Measurements from ENCODE around the gene KCTD20. TPM values are rescaled to one million over a fixed set of nuclear protein-coding genes. Genes with fewer than 3 reads are reported as not detected.
"Not testable (repeated sequence)": the region's sequence is repeated elsewhere in the genome, so short reads cannot be mapped to it uniquely, and the experiment has no call there.

KCTD20 gene
- 37.7 and 41.3 TPM in 2 replicates for total RNA-seq (ENCODE audit: low replicate concordance)

- Histone ChIP-seq H3K4me3 (peak within 1 kb of the TSS; percentile 64), H3K27ac (peak within 1 kb of the TSS; percentile 76), H3K4me2 (peak within 1 kb of the TSS; percentile 85), H3K9ac (peak within 1 kb of the TSS; percentile 24), H3K4me1 (peaks cover 21% of the 10 kb centered on the region), H3K27me3 (no peaks in the 10 kb centered on the region), H3F3A (ENCODE audit: low read depth) (peaks cover 38% of the 10 kb centered on the region), H2AFZ (replicated peaks) (peak within 1 kb of the TSS; percentile 95), H3K9me3 (ENCODE audit: low read depth) (no peaks in the 10 kb centered on the region), H4K20me1 (ENCODE audit: low read depth) (peaks cover 8% of the 10 kb centered on the region), H3K79me2 (ENCODE audit: low read depth) (peaks cover 48% of the 10 kb centered on the region), H3K36me3 (no peaks in the 10 kb centered on the region)
- TF ChIP-seq EZH2 (IDR thresholded peaks at IDR 0.05) (no peak), EZH2phosphoT487 (IDR thresholded peaks at IDR 0.05) (no peak)
- TF ChIP-seq, protein P1, sequence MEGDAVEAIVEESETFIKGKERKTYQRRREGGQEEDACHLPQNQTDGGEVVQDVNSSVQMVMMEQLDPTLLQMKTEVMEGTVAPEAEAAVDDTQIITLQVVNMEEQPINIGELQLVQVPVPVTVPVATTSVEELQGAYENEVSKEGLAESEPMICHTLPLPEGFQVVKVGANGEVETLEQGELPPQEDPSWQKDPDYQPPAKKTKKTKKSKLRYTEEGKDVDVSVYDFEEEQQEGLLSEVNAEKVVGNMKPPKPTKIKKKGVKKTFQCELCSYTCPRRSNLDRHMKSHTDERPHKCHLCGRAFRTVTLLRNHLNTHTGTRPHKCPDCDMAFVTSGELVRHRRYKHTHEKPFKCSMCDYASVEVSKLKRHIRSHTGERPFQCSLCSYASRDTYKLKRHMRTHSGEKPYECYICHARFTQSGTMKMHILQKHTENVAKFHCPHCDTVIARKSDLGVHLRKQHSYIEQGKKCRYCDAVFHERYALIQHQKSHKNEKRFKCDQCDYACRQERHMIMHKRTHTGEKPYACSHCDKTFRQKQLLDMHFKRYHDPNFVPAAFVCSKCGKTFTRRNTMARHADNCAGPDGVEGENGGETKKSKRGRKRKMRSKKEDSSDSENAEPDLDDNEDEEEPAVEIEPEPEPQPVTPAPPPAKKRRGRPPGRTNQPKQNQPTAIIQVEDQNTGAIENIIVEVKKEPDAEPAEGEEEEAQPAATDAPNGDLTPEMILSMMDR (IDR thresholded peaks at IDR 0.05) = no peak
- peak; percentile 92 for DNase-seq (ENCODE audit: low spot score)
- Mint-ChIP-seq H3K36me3 (peaks cover 4% of the 10 kb centered on the region), H3K27ac (peak within 1 kb of the TSS; percentile 98), H3K4me3 (peak within 1 kb of the TSS; percentile 97), H3K9me3 (no peaks in the 10 kb centered on the region), H3K27me3 (ENCODE audit: insufficient read depth, low read depth) (no peaks in the 10 kb centered on the region), H3K4me1 (peaks cover 42% of the 10 kb centered on the region)
Measured at GRCh38 chr6:36442671-36443470, at the start of gene KCTD20, which contains the start of gene PXT1. KCTD20 (plus strand) TSS chr6:36443000; CDS start chr6:36470098, 27,098 bp downstream. PXT1 (minus strand) TSS chr6:36442854; CDS start chr6:36426082, 16,772 bp downstream.

- Histone ChIP-seq H3K27ac (no peak overlapping the region), H2AFZ (replicated peaks) (no peak overlapping the region), H3K36me3 (no peaks in the 10 kb centered on the region), H3K9ac (no peak overlapping the region), H3K4me2 (no peak overlapping the region), H3K4me1 (peaks cover 2% of the 10 kb centered on the region), H3F3A (ENCODE audit: low read depth) (no peaks in the 10 kb centered on the region), H3K79me2 (ENCODE audit: low read depth) (no peaks in the 10 kb centered on the region), H4K20me1 (ENCODE audit: low read depth) (no peaks in the 10 kb centered on the region), H3K4me3 (no peak overlapping the region), H3K27me3 (no peaks in the 10 kb centered on the region), H3K9me3 (ENCODE audit: low read depth) (no peaks in the 10 kb centered on the region)
- peaks cover 14% of the 10 kb centered on the region for H3K27me3 Mint-ChIP-seq (ENCODE audit: insufficient read depth, low read depth)
- no peaks in the 10 kb centered on the region for H3K36me3 Mint-ChIP-seq
- H3K9me3 Mint-ChIP-seq = peaks cover 5% of the 10 kb centered on the region
- no peak overlapping the region for H3K4me3 Mint-ChIP-seq
- DNase-seq (ENCODE audit: low spot score) = no peak
- H3K4me1 Mint-ChIP-seq = no peaks in the 10 kb centered on the region
- H3K27ac Mint-ChIP-seq = no peak overlapping the region
- TF ChIP-seq EZH2phosphoT487 (IDR thresholded peaks at IDR 0.05) = no peak
Measured at GRCh38 chr6:36399970-36400369, 42.8 kb upstream of the KCTD20 start.

GRCh38 chr6:36402481-36402880 is 40.3 kb upstream of the KCTD20 start:
- Mint-ChIP-seq H3K4me3 (no peak overlapping the region), H3K36me3 (no peaks in the 10 kb centered on the region), H3K9me3 (peaks cover 5% of the 10 kb centered on the region), H3K27me3 (ENCODE audit: insufficient read depth, low read depth) (peaks cover 13% of the 10 kb centered on the region), H3K4me1 (no peaks in the 10 kb centered on the region), H3K27ac (no peak overlapping the region)
- Histone ChIP-seq H3K79me2 (ENCODE audit: low read depth) (no peaks in the 10 kb centered on the region), H3K4me3 (no peak overlapping the region), H3K27me3 (no peaks in the 10 kb centered on the region), H3K4me1 (peaks cover 2% of the 10 kb centered on the region), H4K20me1 (ENCODE audit: low read depth) (no peaks in the 10 kb centered on the region), H3K27ac (no peak overlapping the region), H3K36me3 (no peaks in the 10 kb centered on the region), H3K4me2 (no peak overlapping the region), H3F3A (ENCODE audit: low read depth) (no peaks in the 10 kb centered on the region), H2AFZ (replicated peaks) (no peak overlapping the region), H3K9ac (no peak overlapping the region), H3K9me3 (ENCODE audit: low read depth) (no peaks in the 10 kb centered on the region)
- DNase-seq (ENCODE audit: low spot score) = no peak
- TF ChIP-seq EZH2 (IDR thresholded peaks at IDR 0.05) = no peak
- TF ChIP-seq, protein P1 (IDR thresholded peaks at IDR 0.05) = no peak
- no peak for TF ChIP-seq EZH2phosphoT487 (IDR thresholded peaks at IDR 0.05)

GRCh38 chr6:36404164-36404563 is 38.6 kb upstream of the KCTD20 start:
- TF ChIP-seq EZH2phosphoT487 (IDR thresholded peaks at IDR 0.05) = no peak
- TF ChIP-seq, protein P1 (IDR thresholded peaks at IDR 0.05) = no peak
- no peak for TF ChIP-seq EZH2 (IDR thresholded peaks at IDR 0.05)
- Mint-ChIP-seq H3K27ac (no peak overlapping the region), H3K4me3 (no peak overlapping the region), H3K9me3 (peaks cover 5% of the 10 kb centered on the region), H3K27me3 (ENCODE audit: insufficient read depth, low read depth) (peaks cover 13% of the 10 kb centered on the region), H3K4me1 (no peaks in the 10 kb centered on the region), H3K36me3 (no peaks in the 10 kb centered on the region)
- Histone ChIP-seq H3K4me3 (no peak overlapping the region), H3K4me1 (peaks cover 2% of the 10 kb centered on the region), H3K4me2 (no peak overlapping the region), H3K27me3 (no peaks in the 10 kb centered on the region), H3K36me3 (no peaks in the 10 kb centered on the region), H3F3A (ENCODE audit: low read depth) (no peaks in the 10 kb centered on the region), H4K20me1 (ENCODE audit: low read depth) (no peaks in the 10 kb centered on the region), H2AFZ (replicated peaks) (no peak overlapping the region), H3K9ac (no peak overlapping the region), H3K79me2 (ENCODE audit: low read depth) (no peaks in the 10 kb centered on the region), H3K9me3 (ENCODE audit: low read depth) (no peaks in the 10 kb centered on the region), H3K27ac (no peak overlapping the region)
- no peak for DNase-seq (ENCODE audit: low spot score)

DNA sequence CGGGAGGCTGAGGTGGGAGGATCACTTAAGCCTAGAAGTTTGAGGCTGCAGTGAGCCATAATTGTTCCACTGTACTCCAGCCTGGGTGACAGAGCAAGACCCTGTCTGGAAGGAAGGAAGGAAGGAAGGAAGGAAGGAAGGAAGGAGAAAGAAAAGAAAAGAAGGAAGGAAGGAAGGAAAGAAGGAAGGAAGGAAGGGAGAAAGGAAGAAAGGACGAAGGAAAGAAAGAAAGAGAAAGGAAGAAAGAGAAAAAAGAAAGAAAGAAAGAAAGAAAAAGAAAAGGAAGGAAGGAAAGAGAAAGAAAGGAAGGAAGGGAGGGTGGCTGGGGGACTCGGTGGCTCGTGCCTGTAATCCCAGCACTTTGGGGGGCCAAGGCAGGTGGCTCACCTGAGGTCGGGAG is 33.1 kb upstream of the KCTD20 start:
- not testable (repeated sequence) for H3K4me3 ChIP-seq; H3K79me2 ChIP-seq (ENCODE audit: low read depth); H3K27ac Mint-ChIP-seq; H3K27me3 ChIP-seq; H3K9me3 ChIP-seq (ENCODE audit: low read depth); H3K27me3 Mint-ChIP-seq (ENCODE audit: insufficient read depth, low read depth); H3K27ac ChIP-seq; H2AFZ ChIP-seq (replicated peaks); H3K4me2 ChIP-seq; H3K9ac ChIP-seq; H3K4me1 ChIP-seq; H3K4me3 Mint-ChIP-seq; H3K36me3 ChIP-seq; H3K4me1 Mint-ChIP-seq; DNase-seq (ENCODE audit: low spot score); H3K36me3 Mint-ChIP-seq; H4K20me1 ChIP-seq (ENCODE audit: low read depth); H3K9me3 Mint-ChIP-seq; H3F3A ChIP-seq (ENCODE audit: low read depth)

Measured in neural progenitor cell (in vitro differentiated cells).